ENCODE measurements around the gene COBL.

The COBL gene

GRCh38 chr7:51228386-51228958, 88.1 kb downstream of the COBL start:
- H3K27me3 ChIP-seq (replicated peaks; ENCODE audit: control insufficient read depth, insufficient read depth, low read length): no peaks in the 10 kb centered on the region; the same call in 1 of the 2 replicates
- no peak for TF ChIP-seq CTCF (IDR thresholded peaks at IDR 0.05; ENCODE audit: insufficient read depth, low read length, poor library complexity, severe bottlenecking)
- no peak for DNase-seq (ENCODE audit: extremely low read depth, insufficient read length)
- H3K4me3 ChIP-seq (replicated peaks; ENCODE audit: low read depth, low read length): no peak overlapping the region
- no peaks in the 10 kb centered on the region for H3K36me3 ChIP-seq (ENCODE audit: control insufficient read depth, insufficient read depth, low read length)

DNA sequence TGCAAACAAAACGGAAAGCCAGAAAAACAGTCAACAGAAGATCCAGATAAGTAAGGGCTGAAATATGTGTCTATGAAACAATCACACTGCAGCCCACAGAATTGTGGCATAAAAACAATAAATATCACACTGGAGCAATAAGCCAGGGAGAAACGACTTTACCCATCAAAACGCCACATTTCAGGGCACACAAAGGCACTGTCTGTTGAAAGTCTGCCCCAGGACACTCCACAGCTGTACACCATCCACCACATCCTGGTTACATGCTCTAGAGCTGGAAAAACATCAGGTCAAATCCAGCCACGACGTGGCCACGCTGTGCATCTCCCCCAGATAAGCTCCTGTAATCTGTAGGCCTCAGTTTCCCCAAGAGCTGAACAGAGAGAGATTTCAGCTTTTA, 88.7 kb downstream of the COBL start:
- Histone ChIP-seq H3K4me3 (replicated peaks; ENCODE audit: low read depth, low read length) (no peak overlapping the region), H3K36me3 (ENCODE audit: control insufficient read depth, insufficient read depth, low read length) (no peaks in the 10 kb centered on the region), H3K27me3 (replicated peaks; ENCODE audit: control insufficient read depth, insufficient read depth, low read length) (no peaks in the 10 kb centered on the region; the same call in 1 of the 2 replicates)
- TF ChIP-seq CTCF (IDR thresholded peaks at IDR 0.05; ENCODE audit: insufficient read depth, low read length, poor library complexity, severe bottlenecking): no peak
- DNase-seq (ENCODE audit: extremely low read depth, insufficient read length): no peak

GRCh38 chr7:51226916-51227535, 89.6 kb downstream of the COBL start:
- DNase-seq (ENCODE audit: extremely low read depth, insufficient read length): no peak
- no peaks in the 10 kb centered on the region for H3K36me3 ChIP-seq (ENCODE audit: control insufficient read depth, insufficient read depth, low read length)
- TF ChIP-seq CTCF (IDR thresholded peaks at IDR 0.05; ENCODE audit: insufficient read depth, low read length, poor library complexity, severe bottlenecking): no peak
- no peaks in the 10 kb centered on the region; the same call in 1 of the 2 replicates for H3K27me3 ChIP-seq (replicated peaks; ENCODE audit: control insufficient read depth, insufficient read depth, low read length)
- H3K4me3 ChIP-seq (replicated peaks; ENCODE audit: low read depth, low read length): no peak overlapping the region

DNA sequence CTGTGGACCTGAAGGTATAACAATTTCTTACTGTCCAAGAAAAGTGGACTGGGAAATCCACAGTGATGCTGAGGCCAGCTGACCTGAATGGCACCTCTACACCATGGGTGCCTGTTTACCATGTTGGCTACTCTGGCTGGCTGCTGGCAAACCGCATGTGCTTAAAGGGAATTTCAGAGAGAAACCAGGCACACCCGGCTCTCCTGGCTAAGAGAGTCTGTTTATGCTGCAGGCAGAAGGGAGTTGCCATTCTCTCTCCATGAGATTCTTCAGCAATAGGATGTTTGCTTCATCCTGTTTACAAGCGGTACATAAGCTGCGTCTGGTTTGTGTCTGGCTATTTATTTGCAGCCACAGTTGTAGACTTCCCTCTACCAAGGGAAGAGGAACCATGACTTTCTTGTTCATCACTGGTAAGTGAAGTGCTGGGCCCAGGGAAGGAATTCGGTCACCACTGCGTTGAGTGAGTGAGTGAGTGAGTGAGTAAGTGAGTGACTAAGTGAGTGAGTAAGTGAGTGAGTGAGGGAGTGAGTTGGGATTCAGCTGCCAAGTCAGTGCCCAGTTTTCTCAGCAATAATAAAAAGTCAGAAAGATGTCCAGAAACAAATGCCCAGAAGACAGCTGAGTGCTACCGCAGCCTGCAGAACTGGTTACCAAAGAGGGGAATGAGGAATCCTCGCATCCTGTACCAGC, 90.4 kb downstream of the COBL start:
- H3K36me3 ChIP-seq (ENCODE audit: control insufficient read depth, insufficient read depth, low read length): no peaks in the 10 kb centered on the region
- no peaks in the 10 kb centered on the region; the same call in 1 of the 2 replicates for H3K27me3 ChIP-seq (replicated peaks; ENCODE audit: control insufficient read depth, insufficient read depth, low read length)
- no peak overlapping the region for H3K4me3 ChIP-seq (replicated peaks; ENCODE audit: low read depth, low read length)
- no peak for TF ChIP-seq CTCF (IDR thresholded peaks at IDR 0.05; ENCODE audit: insufficient read depth, low read length, poor library complexity, severe bottlenecking)
- no peak for DNase-seq (ENCODE audit: extremely low read depth, insufficient read length)

DNA sequence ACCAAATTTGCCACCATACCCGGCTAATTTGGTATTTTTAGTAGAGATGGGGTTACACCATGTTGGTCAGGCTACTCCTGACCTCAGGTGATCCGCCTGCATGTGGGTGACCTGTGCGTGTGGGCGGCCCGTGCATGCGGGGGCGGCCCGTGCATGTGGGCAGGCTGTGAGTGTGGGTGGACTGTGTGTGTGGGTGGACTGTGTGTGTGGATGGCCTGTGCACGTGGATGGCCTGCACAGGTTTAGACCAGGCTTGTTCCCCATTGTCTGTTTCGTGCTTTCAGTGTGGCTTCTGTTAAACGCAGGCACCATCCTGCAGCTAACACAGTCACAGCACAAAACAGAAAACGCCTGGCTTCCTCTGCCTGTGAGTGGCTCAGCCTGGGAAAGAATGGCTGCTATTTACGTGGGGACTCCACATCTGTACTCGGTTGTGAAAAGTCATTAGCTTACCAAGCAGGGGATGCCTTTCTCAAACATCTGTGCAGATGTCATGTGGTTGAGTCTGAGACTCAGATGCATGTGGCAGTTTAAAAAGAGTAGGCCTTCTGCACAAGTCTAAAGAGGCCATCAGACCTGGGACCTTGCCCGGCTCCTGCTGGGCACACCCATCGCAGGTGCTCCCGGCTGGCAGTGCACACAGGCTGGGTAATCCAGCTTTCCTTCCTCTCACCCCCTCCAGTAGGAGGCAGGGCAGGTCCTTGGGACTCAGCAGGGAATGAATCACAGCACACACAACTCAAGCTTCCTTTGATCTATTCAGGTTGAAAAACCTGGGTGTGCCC, 91.6 kb downstream of the COBL start:
- Histone ChIP-seq H3K27me3 (replicated peaks; ENCODE audit: control insufficient read depth, insufficient read depth, low read length) (no peaks in the 10 kb centered on the region; the same call in 1 of the 2 replicates), H3K4me3 (replicated peaks; ENCODE audit: low read depth, low read length) (no peak overlapping the region), H3K36me3 (ENCODE audit: control insufficient read depth, insufficient read depth, low read length) (no peaks in the 10 kb centered on the region)
- TF ChIP-seq CTCF (IDR thresholded peaks at IDR 0.05; ENCODE audit: insufficient read depth, low read length, poor library complexity, severe bottlenecking): no peak
- no peak for DNase-seq (ENCODE audit: extremely low read depth, insufficient read length)

Measured in GM06990 (cell line).